ENCODE data around the gene SLC24A3.

GRCh38 chr20:19336631-19337030 is 124.2 kb downstream of the SLC24A3 start:
- TF ChIP-seq POLR2A (IDR thresholded peaks at IDR 0.05) = no peak
- TF ChIP-seq CTCF (IDR thresholded peaks at IDR 0.05) = no peak
- TF ChIP-seq POLR2AphosphoS5 (IDR thresholded peaks at IDR 0.05) = no peak

Measured in sigmoid colon (tissue), 4 donors.